PC-9 (cell line): ENCODE measurements around the gene ENO2.

Experiments
- EZH2 ChIP-seq: fragments of 200-600 bp; sonication (generic); IDR thresholded peaks from 2 replicates; pipeline ENCODE4 v1.8.0; 2017; ENCODE audit warnings: antibody characterized with exemption, low read depth
- TF ChIP-seq, protein P1 (sequence below): fragments of 200-600 bp; sonication (generic); conservative IDR thresholded peaks from 2 replicates; pipeline ENCODE4 v1.6.1; 2017; ENCODE audit warnings: mixed run types, antibody characterized with exemption, mild to moderate bottlenecking, moderate library complexity

- no peak for TF ChIP-seq EZH2
- TF ChIP-seq, protein P1, sequence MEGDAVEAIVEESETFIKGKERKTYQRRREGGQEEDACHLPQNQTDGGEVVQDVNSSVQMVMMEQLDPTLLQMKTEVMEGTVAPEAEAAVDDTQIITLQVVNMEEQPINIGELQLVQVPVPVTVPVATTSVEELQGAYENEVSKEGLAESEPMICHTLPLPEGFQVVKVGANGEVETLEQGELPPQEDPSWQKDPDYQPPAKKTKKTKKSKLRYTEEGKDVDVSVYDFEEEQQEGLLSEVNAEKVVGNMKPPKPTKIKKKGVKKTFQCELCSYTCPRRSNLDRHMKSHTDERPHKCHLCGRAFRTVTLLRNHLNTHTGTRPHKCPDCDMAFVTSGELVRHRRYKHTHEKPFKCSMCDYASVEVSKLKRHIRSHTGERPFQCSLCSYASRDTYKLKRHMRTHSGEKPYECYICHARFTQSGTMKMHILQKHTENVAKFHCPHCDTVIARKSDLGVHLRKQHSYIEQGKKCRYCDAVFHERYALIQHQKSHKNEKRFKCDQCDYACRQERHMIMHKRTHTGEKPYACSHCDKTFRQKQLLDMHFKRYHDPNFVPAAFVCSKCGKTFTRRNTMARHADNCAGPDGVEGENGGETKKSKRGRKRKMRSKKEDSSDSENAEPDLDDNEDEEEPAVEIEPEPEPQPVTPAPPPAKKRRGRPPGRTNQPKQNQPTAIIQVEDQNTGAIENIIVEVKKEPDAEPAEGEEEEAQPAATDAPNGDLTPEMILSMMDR = no peak
These were observed 52.0 kb downstream of the ENO2 start for GRCh38 chr12:6966351-6966750.
